ENCODE results near the gene IGSF21.

The IGSF21 gene

GRCh38 chr1:18256282-18257235 lies 149.0 kb downstream of the IGSF21 start:
- H3K4me1 ChIP-seq, result no peaks in the 10 kb centered on the region
- no peak overlapping the region for H2AFZ ChIP-seq
- TF ChIP-seq, protein P1, sequence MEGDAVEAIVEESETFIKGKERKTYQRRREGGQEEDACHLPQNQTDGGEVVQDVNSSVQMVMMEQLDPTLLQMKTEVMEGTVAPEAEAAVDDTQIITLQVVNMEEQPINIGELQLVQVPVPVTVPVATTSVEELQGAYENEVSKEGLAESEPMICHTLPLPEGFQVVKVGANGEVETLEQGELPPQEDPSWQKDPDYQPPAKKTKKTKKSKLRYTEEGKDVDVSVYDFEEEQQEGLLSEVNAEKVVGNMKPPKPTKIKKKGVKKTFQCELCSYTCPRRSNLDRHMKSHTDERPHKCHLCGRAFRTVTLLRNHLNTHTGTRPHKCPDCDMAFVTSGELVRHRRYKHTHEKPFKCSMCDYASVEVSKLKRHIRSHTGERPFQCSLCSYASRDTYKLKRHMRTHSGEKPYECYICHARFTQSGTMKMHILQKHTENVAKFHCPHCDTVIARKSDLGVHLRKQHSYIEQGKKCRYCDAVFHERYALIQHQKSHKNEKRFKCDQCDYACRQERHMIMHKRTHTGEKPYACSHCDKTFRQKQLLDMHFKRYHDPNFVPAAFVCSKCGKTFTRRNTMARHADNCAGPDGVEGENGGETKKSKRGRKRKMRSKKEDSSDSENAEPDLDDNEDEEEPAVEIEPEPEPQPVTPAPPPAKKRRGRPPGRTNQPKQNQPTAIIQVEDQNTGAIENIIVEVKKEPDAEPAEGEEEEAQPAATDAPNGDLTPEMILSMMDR (IDR thresholded peaks at IDR 0.05), result no peak
- no peaks in the 10 kb centered on the region for H3K27me3 ChIP-seq (ENCODE audit: control insufficient read depth, insufficient read depth, low read length)
- H3K27ac ChIP-seq, result no peak overlapping the region
- no peak overlapping the region for H3K4me3 ChIP-seq (ENCODE audit: low read depth, low read length)
- H3K9me3 ChIP-seq (ENCODE audit: control insufficient read depth, low read length), result no peaks in the 10 kb centered on the region
- H3K36me3 ChIP-seq (ENCODE audit: control insufficient read depth, insufficient read depth, low read length), result no peaks in the 10 kb centered on the region
- no peak overlapping the region for H3K9ac ChIP-seq
- H3K79me2 ChIP-seq, result no peaks in the 10 kb centered on the region
- no peak overlapping the region for H3K4me2 ChIP-seq (ENCODE audit: low read length)

DNA sequence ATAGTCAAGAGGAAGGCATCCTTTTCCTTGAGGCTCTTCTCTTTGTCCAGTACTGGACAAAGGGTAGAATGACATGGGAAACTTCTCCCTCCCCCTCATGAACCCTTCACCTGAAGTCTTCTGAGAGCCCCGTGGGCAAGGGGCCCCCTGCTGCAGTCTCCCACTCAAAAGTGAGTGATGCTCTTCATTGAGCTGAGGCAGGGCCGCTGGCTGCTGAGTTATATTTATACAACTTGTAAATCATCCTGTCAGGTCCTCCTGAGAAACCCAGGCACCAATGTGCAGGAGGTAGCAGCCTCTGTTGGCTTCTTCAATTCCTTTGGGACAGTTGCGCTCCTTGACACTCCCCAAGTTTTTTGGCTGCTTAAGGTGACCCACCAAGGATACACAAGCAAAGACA lies 150.2 kb downstream of the IGSF21 start:
- Histone ChIP-seq H3K27ac (no peak overlapping the region), H3K4me2 (ENCODE audit: low read length) (no peak overlapping the region), H3K79me2 (no peaks in the 10 kb centered on the region), H3K4me1 (no peaks in the 10 kb centered on the region), H3K9me3 (ENCODE audit: control insufficient read depth, low read length) (no peaks in the 10 kb centered on the region), H2AFZ (no peak overlapping the region), H3K9ac (no peak overlapping the region), H3K36me3 (ENCODE audit: control insufficient read depth, insufficient read depth, low read length) (no peaks in the 10 kb centered on the region), H3K4me3 (ENCODE audit: low read depth, low read length) (no peak overlapping the region), H3K27me3 (ENCODE audit: control insufficient read depth, insufficient read depth, low read length) (no peaks in the 10 kb centered on the region)
- TF ChIP-seq, protein P1 (IDR thresholded peaks at IDR 0.05), result no peak

DNA sequence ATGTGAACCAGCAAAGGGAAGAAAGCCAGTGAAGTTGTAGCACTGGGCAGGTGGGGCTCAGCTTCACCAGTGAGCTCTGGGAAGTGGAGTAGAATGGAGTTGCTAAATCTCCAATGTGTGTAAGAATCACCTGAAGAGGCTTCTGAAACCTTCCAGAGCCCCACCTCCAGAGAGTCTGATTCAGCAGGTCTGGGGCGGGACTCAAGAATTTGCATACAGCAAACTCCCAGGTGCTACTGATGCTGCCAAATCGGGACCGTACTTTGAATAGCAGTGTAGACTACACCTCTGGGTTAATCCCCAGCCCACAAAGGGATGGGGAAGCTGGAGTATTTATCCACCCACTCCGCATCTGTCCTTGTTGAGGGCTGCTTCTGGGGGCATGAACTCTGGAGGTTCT lies 154.3 kb downstream of the IGSF21 start:
- H3K27me3 ChIP-seq (ENCODE audit: control insufficient read depth, insufficient read depth, low read length), result no peaks in the 10 kb centered on the region
- no peak overlapping the region for H3K9ac ChIP-seq
- no peak overlapping the region for H2AFZ ChIP-seq
- H3K36me3 ChIP-seq (ENCODE audit: control insufficient read depth, insufficient read depth, low read length), result no peaks in the 10 kb centered on the region
- no peaks in the 10 kb centered on the region for H3K9me3 ChIP-seq (ENCODE audit: control insufficient read depth, low read length)
- no peak overlapping the region for H3K4me2 ChIP-seq (ENCODE audit: low read length)
- no peak overlapping the region for H3K27ac ChIP-seq
- H3K4me1 ChIP-seq, result no peaks in the 10 kb centered on the region
- H3K79me2 ChIP-seq, result no peaks in the 10 kb centered on the region
- no peak overlapping the region for H3K4me3 ChIP-seq (ENCODE audit: low read depth, low read length)
- TF ChIP-seq, protein P1 (IDR thresholded peaks at IDR 0.05), result no peak

GRCh38 chr1:18262726-18263125 lies 155.1 kb downstream of the IGSF21 start:
- Histone ChIP-seq H3K79me2 (no peaks in the 10 kb centered on the region), H3K9me3 (ENCODE audit: control insufficient read depth, low read length) (no peaks in the 10 kb centered on the region), H3K36me3 (ENCODE audit: control insufficient read depth, insufficient read depth, low read length) (no peaks in the 10 kb centered on the region), H3K4me2 (ENCODE audit: low read length) (no peak overlapping the region), H2AFZ (no peak overlapping the region), H3K27ac (no peak overlapping the region), H3K9ac (no peak overlapping the region), H3K4me3 (ENCODE audit: low read depth, low read length) (no peak overlapping the region), H3K27me3 (ENCODE audit: control insufficient read depth, insufficient read depth, low read length) (no peaks in the 10 kb centered on the region), H3K4me1 (no peaks in the 10 kb centered on the region)
- TF ChIP-seq, protein P1 (IDR thresholded peaks at IDR 0.05), result no peak
